H1 (cell line): ENCODE results near the gene ELMO2. TPM values are rescaled to one million over a fixed set of nuclear protein-coding genes. Genes with fewer than 3 reads are reported as not detected.

Source experiments
- CTCF ChIA-PET: fragments of 300-600 bp; sonication (Branson Sonifier 250); formaldehyde crosslinking; loops from one replicate; lab custom pipeline; 2021; ENCODE audit not compliant: partially characterized antibody; lab: Charles Lee
- POLR2A ChIA-PET: fragments of 300-600 bp; sonication (Branson Sonifier 250); formaldehyde crosslinking; loops from one replicate; lab custom pipeline; 2021; ENCODE audit warnings: inconsistent platforms; ENCODE audit not compliant: partially characterized antibody; lab: Charles Lee
- DNase-seq, 2 experiments: peaks; one replicate each; pipeline versions ENCODE4 v3.0.0 to v3.0.0-alpha.2; 2010 to 2022; ENCODE audit warnings: low spot score in 2 of 2, low read depth in 1 of 2, mixed read lengths in 1 of 2
- FAIRE-seq: peaks from 2 replicates; lab custom pipeline; 2011; peaks lifted over from hg19 to GRCh38; lab: Jason Lieb, UNC
- H2AFZ ChIP-seq: 2 replicates; pipeline ENCODE4 v1.8.1; 2012; ENCODE audit warnings: low read length, inconsistent platforms
- H2AK5ac ChIP-seq: 2 replicates; pipeline ENCODE4 v1.6.1; 2013; ENCODE audit warnings: low read depth, low read length
- H2BK120ac ChIP-seq: replicated peaks from 2 replicates; pipeline ENCODE3; 2013; ENCODE audit warnings: low read depth, low read length, inconsistent platforms
- H2BK12ac ChIP-seq: 2 replicates; pipeline ENCODE4 v1.6.1; 2013; ENCODE audit warnings: low read depth, low read length
- H2BK15ac ChIP-seq: 2 replicates; pipeline ENCODE4 v1.6.1; 2013; ENCODE audit warnings: low read length
- H2BK20ac ChIP-seq: 2 replicates; pipeline ENCODE4 v1.6.1; 2013; ENCODE audit warnings: low read length
- H2BK5ac ChIP-seq: 2 replicates; pipeline ENCODE4 v1.6.1; 2013; ENCODE audit warnings: low read depth, low read length
- H3K14ac ChIP-seq: 2 replicates; pipeline ENCODE4 v1.6.1; 2013; ENCODE audit warnings: inconsistent platforms; ENCODE audit not compliant: insufficient read length
- H3K18ac ChIP-seq: 2 replicates; pipeline ENCODE4 v1.6.1; 2013; ENCODE audit warnings: low read length; ENCODE audit errors: extremely low read depth
- H3K23ac ChIP-seq: 2 replicates; pipeline ENCODE4 v1.6.1; 2013; ENCODE audit warnings: inconsistent platforms; ENCODE audit not compliant: insufficient read length
- H3K23me2 ChIP-seq: 2 replicates; pipeline ENCODE4 v1.6.1; 2013; ENCODE audit warnings: low read depth, low read length
- H3K27ac ChIP-seq: 2 replicates; pipeline ENCODE4 v1.6.1; 2011; ENCODE audit warnings: low read depth, low read length, inconsistent platforms
- H3K27me3 ChIP-seq, 4 experiments: replicated peaks in 1 of 4; 1 replicate in 1 of 4; 2 replicates in 3 of 4; pipeline versions ENCODE4 v1.6.1 to v1.8.1; 2011 to 2013; ENCODE audit warnings: low read length in 3 of 4, mild to moderate bottlenecking in 3 of 4, inconsistent platforms in 2 of 4, mixed read lengths in 2 of 4, moderate library complexity in 1 of 4; ENCODE audit not compliant: control insufficient read depth in 3 of 4, insufficient read depth in 3 of 4; ENCODE audit errors: extremely low read depth in 1 of 4
- H3K36me3 ChIP-seq, 4 experiments: 2 replicates each; pipeline versions ENCODE4 v1.6.1 to v1.8.1; 2011 to 2013; ENCODE audit warnings: mild to moderate bottlenecking in 4 of 4, low read length in 3 of 4, moderate library complexity in 2 of 4, control low read depth in 1 of 4, inconsistent platforms in 1 of 4; ENCODE audit not compliant: insufficient read depth in 4 of 4, control insufficient read depth in 2 of 4
- H3K4ac ChIP-seq: replicated peaks from 2 replicates; pipeline ENCODE3; 2013; ENCODE audit warnings: low read length, low read depth, mixed read lengths, inconsistent platforms; ENCODE audit not compliant: insufficient read length
- H3K4me1 ChIP-seq, 4 experiments: replicated peaks in 1 of 4; 1 replicate in 1 of 4; 2 replicates in 3 of 4; pipeline versions ENCODE4 v1.6.1 to v1.8.1; 2011 to 2013; ENCODE audit warnings: low read length in 3 of 4, inconsistent platforms in 2 of 4, mixed read lengths in 1 of 4; ENCODE audit not compliant: insufficient read depth in 4 of 4, control insufficient read depth in 3 of 4
- H3K4me2 ChIP-seq, 2 experiments: 2 replicates each; pipeline versions ENCODE4 v1.6.1 to v1.8.1; 2011 to 2013; ENCODE audit warnings: low read depth in 2 of 2, low read length in 2 of 2, control low read depth in 1 of 2, inconsistent platforms in 1 of 2, mild to moderate bottlenecking in 1 of 2; ENCODE audit not compliant: insufficient read depth in 1 of 2
- H3K4me3 ChIP-seq, 4 experiments: fragments of 200-600, 300-600 bp in 1 of 4; sonication (generic), shearing (Covaris generic), sonication (Bioruptor Twin) in 1 of 4; 2 replicates each; pipeline versions ENCODE4 v1.5.1 to v1.8.1; 2011 to 2016; ENCODE audit warnings: low read length in 4 of 4, low read depth in 3 of 4, control low read depth in 2 of 4, inconsistent platforms in 2 of 4, mild to moderate bottlenecking in 2 of 4, mixed read lengths in 1 of 4, moderate library complexity in 1 of 4; ENCODE audit not compliant: insufficient read depth in 2 of 4; ENCODE audit errors: extremely low read depth in 1 of 4
- H3K56ac ChIP-seq: replicated peaks from 2 replicates; pipeline ENCODE3; 2013; ENCODE audit warnings: low read depth, mild to moderate bottlenecking, mixed read lengths, low read length, inconsistent platforms; ENCODE audit not compliant: insufficient read length
- H3K79me1 ChIP-seq: 2 replicates; pipeline ENCODE4 v1.6.1; 2013; ENCODE audit warnings: low read depth, low read length, control low read depth
- H3K79me2 ChIP-seq, 2 experiments: 2 replicates each; pipeline versions ENCODE4 v1.6.1 to v1.8.1; 2012 to 2013; ENCODE audit warnings: low read length in 2 of 2, mild to moderate bottlenecking in 2 of 2, inconsistent platforms in 1 of 2; ENCODE audit not compliant: insufficient read depth in 2 of 2, control insufficient read depth in 1 of 2
- H3K9ac ChIP-seq, 4 experiments: replicated peaks in 1 of 4; 1 replicate in 1 of 4; 2 replicates in 3 of 4; pipeline versions ENCODE4 v1.6.1 to v1.8.1; 2011 to 2013; ENCODE audit warnings: low read depth in 3 of 4, low read length in 3 of 4, control low read depth in 2 of 4, mild to moderate bottlenecking in 2 of 4, moderate library complexity in 2 of 4, inconsistent platforms in 1 of 4; ENCODE audit errors: extremely low read depth in 1 of 4
- H3K9me3 ChIP-seq, 2 experiments: 2 replicates each; pipeline versions ENCODE4 v1.6.1 to v1.8.1; 2012 to 2013; ENCODE audit warnings: mild to moderate bottlenecking in 2 of 2, moderate library complexity in 2 of 2, control low read depth in 1 of 2, inconsistent platforms in 1 of 2, low read depth in 1 of 2, low read length in 1 of 2, mixed read lengths in 1 of 2; ENCODE audit not compliant: insufficient read depth in 2 of 2
- H4K20me1 ChIP-seq, 2 experiments: replicated peaks in 1 of 2; 2 replicates each; pipeline versions ENCODE3 to v1.8.1; 2011 to 2013; ENCODE audit warnings: inconsistent platforms in 2 of 2, low read length in 2 of 2, mild to moderate bottlenecking in 1 of 2; ENCODE audit not compliant: insufficient read depth in 2 of 2, control insufficient read depth in 1 of 2
- H4K5ac ChIP-seq: 2 replicates; pipeline ENCODE4 v1.6.1; 2013; ENCODE audit warnings: low read length, low read depth, mixed read lengths, inconsistent platforms; ENCODE audit not compliant: insufficient read length
- H4K8ac ChIP-seq: 2 replicates; pipeline ENCODE4 v1.8.0; 2013; ENCODE audit warnings: mild to moderate bottlenecking, moderate library complexity, low read length, inconsistent platforms; ENCODE audit not compliant: insufficient read depth; ENCODE audit errors: extremely low read depth
- H4K91ac ChIP-seq: replicated peaks from 2 replicates; pipeline ENCODE3; 2013; ENCODE audit warnings: low read length, mixed read lengths, inconsistent platforms; ENCODE audit not compliant: insufficient read length
- BRCA1 ChIP-seq: IDR thresholded peaks from 2 replicates; pipeline ENCODE4 v1.6.1; 2012; ENCODE audit warnings: low read depth, low read length, improper control_type of control experiment
- GTF2F1 ChIP-seq: IDR thresholded peaks from 2 replicates; pipeline ENCODE4 v1.6.1; 2012; ENCODE audit warnings: low read depth, low read length, improper control_type of control experiment, borderline replicate concordance
- RFX5 ChIP-seq: IDR thresholded peaks from 2 replicates; pipeline ENCODE4 v1.6.1; 2011; ENCODE audit warnings: low read depth, low read length, improper control_type of control experiment, borderline replicate concordance
- WGBS, 2 experiments: shearing (Covaris generic) in 1 of 2; methylation state at CpG; one replicate each; pipeline versions ENCODE4 v1.1.6 to v1.1.7; 2013 to 2015; ENCODE audit warnings: low lambda C conversion rate in 2 of 2, mixed read lengths in 2 of 2, inconsistent platforms in 1 of 2, low coverage in 1 of 2, missing lambda C conversion rate in 1 of 2; ENCODE audit not compliant: insufficient replicate concordance in 2 of 2, insufficient coverage in 1 of 2, insufficient read length in 1 of 2; ENCODE audit errors: extremely low coverage in 1 of 2, missing lambda C conversion rate in 1 of 2; 5-methylcytosine and 5-hydroxymethylcytosine counted together
- polyA plus RNA-seq, 7 experiments: library from polyadenylated mRNA; depleted of rRNA in 3 of 7; stranded (reverse) in 5 of 7; unstranded in 2 of 7; fragments of >200 nt in 5 of 7; fragments of 200-250 nt in 2 of 7; gene quantifications; 1 replicate in 5 of 7; 2 replicates in 1 of 7; 4 replicates in 1 of 7; pipeline versions ENCODE4 v1.2.1 to v1.2.3, GENCODE V29; 2011 to 2013; ENCODE audit warnings: missing spikeins in 2 of 7, mixed read lengths in 2 of 7
- total RNA-seq: library from RNA; stranded (reverse); fragmentation: NEBNext Ultra II Directional; extraction: Animal tissue kit (Norgen Biotek cat#: 25700); gene quantifications from 2 replicates; pipeline ENCODE4 v1.2.1, GENCODE V29; 2021
- TF ChIP-seq, protein P1 (sequence below): IDR thresholded peaks from 2 replicates; pipeline ENCODE4 v1.6.1; 2012; ENCODE audit warnings: inconsistent platforms

ELMO2 gene
- total and polyA plus RNA-seq, 2 of the 8 experiments (the other 6 are each of a cell fraction or from before 2014, with no cell fraction given), result 34.3 to 39.7 TPM

GRCh38 chr20:46331611-46332361 is 74.6 kb downstream of the ELMO2 start:
- Histone ChIP-seq H2BK20ac (no peak overlapping the region), H3K9me3 (no peaks in the 10 kb centered on the region), H2BK12ac (no peak overlapping the region), H2AFZ (no peak overlapping the region), H2AK5ac (no peak overlapping the region), H3K14ac (no peak overlapping the region), H3K18ac (no peak overlapping the region; the same call in 1 of the 2 replicates), H4K20me1 (no peaks in the 10 kb centered on the region)
- 82% methylated on average over 13 of the region's 13 CpGs; no CpG with 5 or more reads in 1 of the 2 experiments for WGBS, 2 experiments
- TF ChIP-seq GTF2F1 (no peak), RFX5 (no peak), BRCA1 (no peak)
- TF ChIP-seq, protein P1, sequence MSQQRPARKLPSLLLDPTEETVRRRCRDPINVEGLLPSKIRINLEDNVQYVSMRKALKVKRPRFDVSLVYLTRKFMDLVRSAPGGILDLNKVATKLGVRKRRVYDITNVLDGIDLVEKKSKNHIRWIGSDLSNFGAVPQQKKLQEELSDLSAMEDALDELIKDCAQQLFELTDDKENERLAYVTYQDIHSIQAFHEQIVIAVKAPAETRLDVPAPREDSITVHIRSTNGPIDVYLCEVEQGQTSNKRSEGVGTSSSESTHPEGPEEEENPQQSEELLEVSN, result no peak
- TF ChIP-seq, all 59 proteins: peak for 0
- Histone ChIP-seq H3K4me1 (peaks cover 0 to 27% (median 9%) of the 10 kb centered on the region in 4 experiments; a peak in 6 of 7 replicates), H3K23me2 (no peaks in the 10 kb centered on the region), H2BK5ac (no peak overlapping the region; the same call in 1 of the 2 replicates), H3K79me1 (no peaks in the 10 kb centered on the region), H4K8ac (no peak overlapping the region; the same call in 1 of the 2 replicates), H4K5ac (no peak overlapping the region), H3K4me3 (no peak overlapping the region), H2BK15ac (no peak overlapping the region), H3K27me3 (peaks cover 0 to 3% (median 0%) of the 10 kb centered on the region in 4 experiments; a peak in 2 of 7 replicates), H3K27ac (no peak overlapping the region), H3K4ac (no peak overlapping the region), H2BK120ac (no peak overlapping the region), H3K9ac (no peak overlapping the region), H4K91ac (no peak overlapping the region), H3K23ac (no peak overlapping the region), H3K79me2 (no peaks in the 10 kb centered on the region), H3K4me2 (no peak overlapping the region), H3K36me3 (no peaks in the 10 kb centered on the region), H3K56ac (no peak overlapping the region)
- ChIA-PET POLR2A (interaction anchor here (1.1 to 3.3 kb wide), 6 partner anchors 10 to 243 kb away, joined by 3 to 10 read pairs (median 4); no protein-coding TSS in a partner anchor), CTCF (interaction anchor here (0.9 to 17.6 kb wide), 11 partner anchors 9 to 202 kb away, joined by 3 to 214 read pairs (median 5); partner anchors contain the start of gene CDH22)
- no peak for DNase-seq
- no peak for FAIRE-seq
